Activated B cell treated with CpG ODN at 0.5 μM for 24 hours (primary cell): ENCODE results near the gene LATS2. TPM values are rescaled to one million over a fixed set of nuclear protein-coding genes. Genes with fewer than 3 reads are reported as not detected.
"Not testable (repeated sequence)": the region's sequence is repeated elsewhere in the genome, so short reads cannot be mapped to it uniquely, and the experiment has no call there.

Experiments used
- ATAC-seq: fragments of 200-7000 bp; cut with Tn5 transposase; one replicate; pipeline ENCODE4 v1.10.0; 2021; ENCODE audit warnings: low read depth, mild to moderate bottlenecking, moderate library complexity
- CTCF ChIA-PET: fragments of 350-600 bp; sonication (Branson Sonifier 250); formaldehyde crosslinking; loops from one replicate; lab custom pipeline; 2021; ENCODE audit warnings: antibody characterized with exemption; lab: Charles Lee
- POLR2A ChIA-PET: fragments of 350-600 bp; sonication (Branson Sonifier 250); formaldehyde crosslinking; loops from one replicate; lab custom pipeline; 2021; ENCODE audit warnings: antibody characterized with exemption; lab: Charles Lee
- DNase-seq: peaks from one replicate; pipeline ENCODE4 v3.0.0; 2022
- H3K27ac Mint-ChIP-seq: one replicate; pipeline ENCODE4 v1.8.0; 2020; ENCODE audit warnings: mixed read lengths
- H3K27me3 Mint-ChIP-seq: one replicate; pipeline ENCODE4 v1.8.0; 2021; ENCODE audit warnings: mixed read lengths
- H3K36me3 Mint-ChIP-seq: one replicate; pipeline ENCODE4 v1.8.0; 2021; ENCODE audit warnings: low read depth, mixed read lengths
- H3K4me1 Mint-ChIP-seq: one replicate; pipeline ENCODE4 v1.8.0; 2021; ENCODE audit warnings: mixed read lengths
- H3K4me3 Mint-ChIP-seq: one replicate; pipeline ENCODE4 v1.8.0; 2020; ENCODE audit warnings: mild to moderate bottlenecking, mixed read lengths
- H3K9me3 Mint-ChIP-seq: one replicate; pipeline ENCODE4 v1.8.0; 2020; ENCODE audit warnings: mixed read lengths
- intact Hi-C: fragments of 100-400 bp; cut with micrococcal nuclease; formaldehyde crosslinking; loops from one replicate; pipeline ENCODE4 v1.15.1; 2024
- total RNA-seq: library from RNA; stranded (reverse); gene quantifications from 2 replicates; pipeline ENCODE4 v1.2.3, GENCODE V29; 2022
- TF ChIP-seq, protein P1 (sequence below): fragments of 200-600 bp; IDR thresholded peaks from one replicate; pipeline ENCODE4 v1.8.0; 2022; ENCODE audit warnings: antibody characterized with exemption, mild to moderate bottlenecking

LATS2 gene
- total RNA-seq, 1 donor from 2014 or later = 1.7 TPM

DNA sequence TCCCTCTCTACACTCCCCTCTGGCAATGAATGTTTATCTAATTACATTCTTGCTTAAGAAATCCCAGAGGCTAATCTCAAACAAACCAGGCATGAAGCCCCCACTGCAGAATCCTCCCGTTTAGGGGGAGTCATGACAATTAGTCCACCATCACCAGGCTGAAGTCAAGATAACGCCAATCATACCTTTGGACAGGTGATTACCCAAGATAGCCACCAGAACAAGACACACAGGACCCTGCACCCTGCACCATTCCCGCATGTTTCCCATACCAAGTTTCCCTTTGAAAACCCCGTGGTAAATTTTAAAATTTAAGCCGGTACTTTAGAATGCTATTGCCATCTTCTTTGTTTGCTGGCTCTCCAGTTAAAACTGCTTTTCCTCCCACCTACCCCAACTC, 94.0 kb downstream of the LATS2 start:
- H3K27ac Mint-ChIP-seq = no peak overlapping the region
- DNase-seq (no peak), ATAC-seq (no peak)
- no peaks in the 10 kb centered on the region for H3K36me3 Mint-ChIP-seq
- TF ChIP-seq, protein P1, sequence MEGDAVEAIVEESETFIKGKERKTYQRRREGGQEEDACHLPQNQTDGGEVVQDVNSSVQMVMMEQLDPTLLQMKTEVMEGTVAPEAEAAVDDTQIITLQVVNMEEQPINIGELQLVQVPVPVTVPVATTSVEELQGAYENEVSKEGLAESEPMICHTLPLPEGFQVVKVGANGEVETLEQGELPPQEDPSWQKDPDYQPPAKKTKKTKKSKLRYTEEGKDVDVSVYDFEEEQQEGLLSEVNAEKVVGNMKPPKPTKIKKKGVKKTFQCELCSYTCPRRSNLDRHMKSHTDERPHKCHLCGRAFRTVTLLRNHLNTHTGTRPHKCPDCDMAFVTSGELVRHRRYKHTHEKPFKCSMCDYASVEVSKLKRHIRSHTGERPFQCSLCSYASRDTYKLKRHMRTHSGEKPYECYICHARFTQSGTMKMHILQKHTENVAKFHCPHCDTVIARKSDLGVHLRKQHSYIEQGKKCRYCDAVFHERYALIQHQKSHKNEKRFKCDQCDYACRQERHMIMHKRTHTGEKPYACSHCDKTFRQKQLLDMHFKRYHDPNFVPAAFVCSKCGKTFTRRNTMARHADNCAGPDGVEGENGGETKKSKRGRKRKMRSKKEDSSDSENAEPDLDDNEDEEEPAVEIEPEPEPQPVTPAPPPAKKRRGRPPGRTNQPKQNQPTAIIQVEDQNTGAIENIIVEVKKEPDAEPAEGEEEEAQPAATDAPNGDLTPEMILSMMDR = no peak
- H3K27me3 Mint-ChIP-seq = peaks cover 3% of the 10 kb centered on the region
- no peaks in the 10 kb centered on the region for H3K9me3 Mint-ChIP-seq
- H3K4me1 Mint-ChIP-seq = no peaks in the 10 kb centered on the region
- intact Hi-C loops = no loop called here
- ChIA-PET POLR2A (no interaction called here), CTCF (no interaction called here)
- H3K4me3 Mint-ChIP-seq = no peak overlapping the region

DNA sequence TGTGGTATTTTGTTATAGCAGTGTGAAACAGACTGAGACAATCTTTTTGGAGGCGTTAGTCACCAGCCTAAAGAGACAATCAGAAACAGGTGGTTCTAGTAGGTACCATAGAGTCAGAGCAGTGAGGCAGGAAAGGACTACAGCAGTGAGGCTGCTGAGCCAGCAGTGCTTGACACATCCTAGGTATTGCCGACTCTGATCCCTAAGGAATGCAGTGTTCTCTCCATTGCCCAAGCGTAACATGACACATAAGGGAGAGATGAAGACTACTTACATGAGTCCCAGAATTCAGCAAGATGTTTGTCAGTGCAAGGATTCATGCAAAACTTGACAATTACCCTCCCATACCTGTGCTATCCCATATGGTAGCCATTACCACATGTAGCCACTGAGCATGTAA, 96.5 kb downstream of the LATS2 start:
- Mint-ChIP-seq H3K4me1 (no peaks in the 10 kb centered on the region), H3K36me3 (no peaks in the 10 kb centered on the region), H3K9me3 (no peaks in the 10 kb centered on the region), H3K4me3 (no peak overlapping the region), H3K27me3 (peaks cover 3% of the 10 kb centered on the region), H3K27ac (no peak overlapping the region)
- ATAC-seq (no peak), DNase-seq (no peak)
- CTCF ChIA-PET = no interaction called here
- POLR2A ChIA-PET = no interaction called here
- TF ChIP-seq, protein P1 = no peak
- intact Hi-C loops = no loop called here

DNA sequence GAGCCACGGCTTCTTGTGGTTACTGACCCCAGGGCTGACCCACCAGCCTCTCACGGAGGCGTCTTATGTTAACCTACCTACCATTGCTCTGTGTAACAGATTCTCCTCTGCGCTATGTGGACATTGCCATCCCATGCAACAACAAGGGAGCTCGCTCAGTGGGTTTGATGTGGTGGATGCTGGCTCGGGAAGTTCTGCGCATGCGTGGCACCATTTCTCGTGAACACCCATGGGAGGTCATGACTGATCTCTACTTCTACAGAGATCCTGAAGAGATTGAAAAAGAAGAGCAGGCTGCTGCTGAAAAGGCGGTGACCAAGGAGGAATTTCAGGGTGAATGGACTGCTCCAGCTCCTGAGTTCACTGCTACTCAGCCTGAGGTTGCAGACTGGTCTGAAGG, 99.7 kb downstream of the LATS2 start:
- H3K36me3 Mint-ChIP-seq, H3K27ac Mint-ChIP-seq, H3K27me3 Mint-ChIP-seq, H3K4me1 Mint-ChIP-seq, CTCF ChIA-PET, intact Hi-C loops, ATAC-seq, H3K4me3 Mint-ChIP-seq, POLR2A ChIA-PET, H3K9me3 Mint-ChIP-seq, DNase-seq: not testable (repeated sequence)

DNA sequence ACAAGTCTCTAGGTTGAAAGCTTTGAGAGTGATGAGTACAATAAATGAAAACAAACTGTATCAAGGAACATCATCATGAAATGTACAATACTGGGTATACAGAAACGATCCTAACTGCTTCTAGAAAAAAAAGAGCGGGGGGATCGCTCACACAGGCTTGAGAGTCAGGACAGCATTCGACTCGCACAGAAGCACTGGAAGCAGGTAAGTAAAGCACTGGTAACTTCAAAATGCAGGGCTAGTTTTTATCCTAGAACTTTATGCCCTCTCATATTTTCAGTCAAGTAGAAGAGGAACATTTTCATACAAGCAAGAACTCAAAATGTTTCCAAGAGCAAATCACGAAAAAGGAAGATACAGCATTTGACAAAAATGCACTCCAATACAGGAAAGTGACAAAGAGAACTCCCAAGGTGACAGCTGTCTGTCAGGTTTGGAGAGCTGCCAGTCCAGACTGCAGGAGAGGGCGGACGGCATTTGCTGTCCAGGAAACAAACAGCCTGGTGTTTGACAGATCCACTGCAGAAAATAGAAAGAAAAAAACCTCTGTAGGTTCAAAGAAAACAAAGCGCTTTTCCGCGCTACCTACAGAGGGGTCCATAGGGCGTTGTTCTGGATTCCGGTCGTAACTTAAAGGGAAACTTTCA, 100.6 kb downstream of the LATS2 start:
- Mint-ChIP-seq H3K4me1 (no peaks in the 10 kb centered on the region), H3K36me3 (no peaks in the 10 kb centered on the region), H3K27ac (no peak overlapping the region), H3K27me3 (peaks cover 2% of the 10 kb centered on the region), H3K9me3 (no peaks in the 10 kb centered on the region), H3K4me3 (no peak overlapping the region)
- ChIA-PET CTCF (no interaction called here), POLR2A (no interaction called here)
- intact Hi-C loops = no loop called here
- ATAC-seq = no peak
- no peak for DNase-seq
- TF ChIP-seq, protein P1 = no peak

DNA sequence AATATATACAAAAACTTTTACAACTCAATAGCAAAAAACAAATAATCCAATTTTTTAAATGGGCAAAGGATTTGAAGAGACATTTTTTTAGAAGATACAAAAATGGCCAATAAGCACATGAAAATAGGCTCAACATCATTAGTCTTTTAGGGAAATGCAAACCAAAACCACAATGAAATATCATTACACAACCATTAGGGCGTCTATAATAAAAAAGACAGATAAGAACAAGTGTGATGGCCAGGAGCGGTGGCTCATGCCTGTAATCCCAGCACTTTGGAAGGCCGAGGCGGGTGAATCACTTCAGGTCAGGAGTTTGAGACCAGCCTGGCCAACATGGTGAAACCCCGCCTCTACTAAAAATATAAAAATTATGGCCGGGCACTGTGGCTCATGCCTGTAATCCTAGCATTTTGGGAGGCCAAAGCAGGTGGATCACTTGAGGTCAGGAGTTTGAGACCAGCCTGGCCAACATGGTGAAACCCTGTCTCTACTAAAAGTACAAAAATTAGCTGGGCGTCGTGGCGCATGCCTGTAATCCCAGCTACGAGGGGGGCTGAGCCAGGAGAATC, 104.3 kb downstream of the LATS2 start:
- CTCF ChIA-PET = not testable (repeated sequence)

DNA sequence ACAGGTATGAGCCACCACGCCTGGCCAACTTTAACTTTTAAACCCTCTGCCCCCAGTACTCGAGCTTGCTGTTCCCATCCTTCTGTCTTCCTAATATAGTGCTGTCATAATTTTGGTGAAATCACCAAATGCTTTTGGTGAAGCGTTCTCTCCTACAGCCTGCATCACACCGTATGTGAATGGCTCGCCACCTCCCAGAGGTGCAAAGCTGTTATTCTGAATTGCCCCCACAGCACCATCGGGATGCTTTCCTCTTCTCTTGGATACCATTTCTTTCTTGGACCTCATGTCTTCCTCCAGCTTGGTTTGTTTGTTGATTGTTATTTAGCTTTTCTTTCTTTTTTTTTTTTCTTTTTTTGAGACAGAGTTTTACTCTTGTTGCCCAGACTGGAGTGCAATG, 105.9 kb downstream of the LATS2 start:
- H3K36me3 Mint-ChIP-seq = no peaks in the 10 kb centered on the region
- ChIA-PET CTCF (no interaction called here), POLR2A (no interaction called here)
- intact Hi-C loops = no loop called here
- ATAC-seq (no peak), DNase-seq (no peak)
- peaks cover 6% of the 10 kb centered on the region for H3K27me3 Mint-ChIP-seq
- no peak overlapping the region for H3K4me3 Mint-ChIP-seq
- H3K27ac Mint-ChIP-seq = no peak overlapping the region
- H3K9me3 Mint-ChIP-seq = no peaks in the 10 kb centered on the region
- TF ChIP-seq, protein P1 = no peak
- no peaks in the 10 kb centered on the region for H3K4me1 Mint-ChIP-seq

More for the DNA sequence above, 104.3 kb downstream of the LATS2 start:
- H3K27me3 Mint-ChIP-seq, ATAC-seq, H3K36me3 Mint-ChIP-seq, intact Hi-C loops, DNase-seq, H3K9me3 Mint-ChIP-seq, H3K4me3 Mint-ChIP-seq, H3K4me1 Mint-ChIP-seq, H3K27ac Mint-ChIP-seq, POLR2A ChIA-PET: not testable (repeated sequence)
